Globus pallidus (tissue), 1 donor: ENCODE results near the gene UBAP1.
"Not testable (repeated sequence)": the region's sequence is repeated elsewhere in the genome, so short reads cannot be mapped to it uniquely, and the experiment has no call there.

Source experiments
- DNase-seq: peaks from one replicate; pipeline ENCODE4 v3.0.0-alpha.2; 2015; ENCODE audit warnings: low spot score

UBAP1 gene

DNA sequence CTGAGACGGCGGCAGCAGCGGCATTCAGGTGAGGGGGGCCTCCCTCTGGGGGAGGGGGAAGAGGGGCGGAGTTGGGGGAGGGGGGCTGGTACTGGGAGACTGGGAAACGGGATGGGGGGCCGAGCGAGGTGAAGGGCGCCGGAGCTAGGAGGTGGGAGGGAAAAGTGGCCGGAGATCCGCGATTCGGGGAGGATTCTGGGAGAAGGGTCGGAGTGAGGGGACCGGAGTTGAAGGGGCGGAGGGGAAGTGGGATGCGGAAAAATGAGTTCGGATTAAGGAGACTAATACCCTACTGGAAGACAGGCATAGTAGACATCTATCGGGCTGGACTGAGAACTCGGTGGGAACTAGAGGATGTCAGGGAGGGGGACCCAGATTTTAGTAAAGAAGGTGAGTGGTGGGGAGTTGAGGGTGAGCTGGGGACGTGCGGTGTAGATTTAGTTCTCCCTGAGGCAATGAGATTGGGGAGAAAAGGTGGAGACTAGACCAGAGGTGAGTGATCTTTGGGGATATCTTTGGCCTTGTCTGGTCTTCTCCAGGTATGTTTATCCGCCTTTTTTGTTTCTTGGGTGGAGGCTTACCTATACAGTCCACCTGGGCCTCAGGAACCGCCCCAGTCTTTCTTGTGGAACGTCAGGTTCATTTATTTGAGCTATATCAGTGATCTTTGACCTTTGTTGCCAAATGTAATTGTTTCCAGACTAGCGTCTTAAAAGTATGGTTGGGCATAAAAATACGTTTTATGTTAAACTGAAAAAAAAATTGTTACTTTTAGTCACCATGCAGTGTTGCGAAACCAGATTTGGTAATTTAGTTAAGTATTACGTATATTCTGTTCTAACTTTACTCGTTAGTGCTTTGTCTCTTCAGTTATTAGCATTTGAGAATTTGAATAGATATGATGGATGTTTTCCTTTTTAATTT lies 632 bp downstream of the UBAP1 start:
- DNase-seq = no peak

DNA sequence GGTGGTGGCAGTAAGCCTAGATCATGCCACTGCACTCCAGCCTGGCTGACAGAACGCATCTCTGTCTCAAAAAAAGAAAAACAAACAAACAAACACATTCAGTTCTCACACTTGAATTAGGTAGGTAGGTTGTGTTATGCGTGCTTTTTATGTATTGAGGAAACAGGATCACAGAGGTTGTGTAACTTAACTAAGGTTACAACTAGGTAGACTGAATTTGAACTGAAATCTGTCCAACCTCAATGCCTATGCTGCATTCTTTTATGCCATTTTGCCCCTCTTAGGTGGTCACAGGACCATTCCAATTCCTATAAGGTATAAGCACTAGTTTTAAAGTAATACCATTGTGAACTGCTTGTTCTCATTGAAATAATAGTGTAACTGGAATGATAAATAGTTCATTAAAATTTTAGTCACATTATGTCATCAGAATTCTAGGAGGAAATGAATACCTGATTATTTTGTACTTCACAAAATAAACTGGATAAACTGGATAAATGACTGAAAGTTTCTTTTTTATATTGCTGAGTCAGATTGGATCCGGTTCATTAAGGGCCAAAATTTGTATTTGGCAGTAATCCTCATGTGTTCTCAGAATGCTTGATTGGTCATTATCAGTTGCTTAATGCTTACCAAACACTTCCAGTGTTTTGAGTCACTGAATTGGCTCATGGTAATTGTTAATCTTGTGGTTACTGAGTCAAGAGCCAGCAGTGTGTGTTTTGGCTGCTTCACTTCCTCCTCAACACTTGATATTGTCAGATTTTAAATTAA lies 7.1 kb downstream of the UBAP1 start:
- peak; percentile 43 for DNase-seq

DNA sequence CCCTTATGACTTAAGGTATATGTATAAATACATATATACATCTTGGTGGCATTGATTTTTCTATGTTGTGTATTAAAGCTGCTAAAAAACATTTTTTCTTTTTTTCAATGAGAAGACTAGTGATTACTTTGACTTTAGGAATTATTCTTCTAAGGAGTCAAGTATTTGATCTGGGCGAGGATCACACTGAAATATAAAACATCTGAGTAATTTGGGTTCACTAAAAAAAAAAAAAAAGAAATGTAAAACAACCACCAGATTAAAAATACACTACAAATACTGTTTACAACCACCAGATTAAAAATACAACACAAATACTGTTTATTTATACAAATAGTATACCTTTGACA lies 9.0 kb downstream of the UBAP1 start:
- DNase-seq = no peak

DNA sequence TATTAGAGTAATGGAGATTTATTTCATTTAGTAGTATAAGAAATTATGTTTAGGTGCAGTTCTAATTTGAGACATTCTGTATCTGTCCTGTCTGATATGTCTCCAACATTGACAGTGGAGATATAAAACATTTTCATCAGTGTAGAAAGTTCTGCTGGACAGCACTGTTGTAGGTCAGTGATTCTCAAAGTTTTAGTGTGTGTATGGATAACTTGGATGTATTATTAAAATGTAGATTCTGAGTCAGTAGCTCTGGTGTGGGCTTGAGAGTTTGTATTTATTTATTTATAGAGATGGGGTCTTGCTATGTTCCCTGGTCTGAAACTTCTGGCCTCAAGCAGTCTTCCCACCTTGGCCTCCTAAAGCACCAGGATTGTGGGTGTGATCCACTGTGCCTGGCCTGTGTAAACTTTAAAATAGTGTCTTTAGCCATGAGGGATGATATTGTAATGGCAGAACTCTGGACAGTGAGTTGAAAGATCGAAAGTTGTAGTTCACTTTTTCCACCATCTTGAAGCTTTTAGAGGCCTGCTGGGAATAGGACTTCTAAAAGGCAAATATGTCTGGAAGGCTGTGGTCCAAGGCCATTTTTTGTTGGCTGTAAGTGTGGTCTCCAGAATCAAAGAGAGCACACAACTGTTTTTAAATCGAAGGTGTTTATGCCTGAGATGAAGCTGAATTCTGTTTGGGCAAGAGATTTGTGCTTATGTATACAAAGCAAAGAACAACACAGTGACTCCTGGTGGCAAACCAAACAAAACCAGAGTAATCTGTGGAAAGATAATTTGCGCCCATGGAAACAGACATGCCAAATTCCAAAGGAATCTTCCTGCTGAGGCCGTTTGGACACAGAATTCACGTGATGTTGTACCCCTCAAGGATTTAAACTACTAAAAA lies 12.4 kb downstream of the UBAP1 start:
- DNase-seq = no peak

DNA sequence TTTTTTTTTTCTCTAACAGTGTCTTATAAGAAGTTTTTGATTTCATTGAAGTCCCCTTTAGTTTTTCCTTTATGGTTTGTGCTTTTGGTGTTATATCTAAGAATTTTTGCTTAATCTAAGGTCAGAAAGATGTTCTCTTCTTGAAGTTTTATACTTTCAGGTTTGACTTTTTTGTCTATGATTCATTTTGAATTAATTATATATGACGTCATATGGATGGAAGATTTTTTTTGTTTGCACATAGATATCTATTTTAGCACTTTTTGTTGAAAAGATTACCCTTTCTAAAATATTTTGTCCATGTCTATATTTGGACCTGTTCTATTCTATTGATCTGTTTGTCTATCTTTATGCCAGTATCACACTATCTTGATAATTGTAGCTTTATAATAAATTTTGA lies 16.3 kb downstream of the UBAP1 start:
- DNase-seq = no peak

DNA sequence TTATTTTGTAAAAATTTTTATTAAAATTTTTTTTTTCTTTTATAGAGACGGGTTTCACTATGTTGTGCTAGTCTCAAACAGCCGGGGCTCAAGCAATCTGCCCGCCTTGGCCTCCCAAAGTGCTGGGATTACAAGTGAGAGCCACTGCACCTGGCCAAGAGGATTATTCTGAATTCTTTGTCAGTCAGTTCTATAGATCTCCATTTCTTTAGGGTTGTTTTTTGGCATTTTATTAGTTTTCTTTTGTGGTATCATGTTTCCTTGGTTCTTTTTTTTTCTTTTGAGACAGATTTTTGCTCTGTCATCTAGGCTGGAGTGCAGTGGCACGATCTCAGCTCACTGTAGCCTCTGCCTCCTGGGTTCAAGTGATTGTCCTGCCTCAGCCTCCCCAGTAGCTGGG lies 18.4 kb downstream of the UBAP1 start:
- DNase-seq = not testable (repeated sequence)

DNA sequence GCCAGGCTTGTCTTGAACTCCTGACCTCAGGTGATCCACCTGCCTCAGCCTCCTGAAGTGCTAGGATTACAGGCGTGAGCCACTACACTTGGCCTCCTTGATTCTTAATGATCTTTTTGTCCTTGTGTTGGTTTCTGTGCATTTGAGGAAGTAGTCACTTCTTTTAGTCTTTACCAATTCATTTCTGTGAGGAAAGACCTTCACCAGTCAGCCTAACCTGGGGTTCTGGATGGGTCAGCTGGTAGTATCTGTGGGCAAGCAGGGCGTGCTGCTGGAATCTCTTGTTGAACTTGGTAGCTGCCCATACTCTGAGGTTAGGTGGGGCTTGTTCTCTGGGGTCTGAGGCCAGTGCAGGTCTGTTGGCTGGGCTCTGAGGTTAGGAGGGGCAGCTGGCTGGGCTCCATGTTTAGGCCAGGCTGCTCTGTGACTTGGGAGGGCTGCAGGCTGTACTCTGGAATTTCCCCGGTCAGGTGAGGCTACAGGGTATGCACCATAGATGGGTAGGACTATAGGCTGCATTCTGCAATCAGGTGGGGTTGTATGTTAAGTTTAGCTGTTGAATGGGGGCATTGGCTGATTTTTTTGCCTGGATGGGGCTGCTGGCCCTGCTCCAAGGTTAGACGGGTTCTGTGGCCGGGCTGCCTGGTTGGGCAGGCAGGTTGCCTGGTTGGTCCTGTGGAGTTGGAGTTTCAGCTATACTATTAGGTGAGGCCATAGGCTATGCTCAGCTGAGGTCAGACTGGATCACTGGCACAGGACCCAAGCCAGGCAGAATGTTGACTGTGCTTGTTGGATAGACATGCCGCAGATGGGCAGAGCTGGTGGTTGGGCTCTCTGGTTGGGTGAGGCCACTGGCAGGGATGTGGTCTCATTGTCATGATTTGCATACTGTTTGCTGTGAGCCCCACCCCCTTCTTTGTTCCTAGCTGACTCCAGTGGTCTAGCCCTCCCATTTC lies 19.2 kb downstream of the UBAP1 start:
- no peak for DNase-seq

DNA sequence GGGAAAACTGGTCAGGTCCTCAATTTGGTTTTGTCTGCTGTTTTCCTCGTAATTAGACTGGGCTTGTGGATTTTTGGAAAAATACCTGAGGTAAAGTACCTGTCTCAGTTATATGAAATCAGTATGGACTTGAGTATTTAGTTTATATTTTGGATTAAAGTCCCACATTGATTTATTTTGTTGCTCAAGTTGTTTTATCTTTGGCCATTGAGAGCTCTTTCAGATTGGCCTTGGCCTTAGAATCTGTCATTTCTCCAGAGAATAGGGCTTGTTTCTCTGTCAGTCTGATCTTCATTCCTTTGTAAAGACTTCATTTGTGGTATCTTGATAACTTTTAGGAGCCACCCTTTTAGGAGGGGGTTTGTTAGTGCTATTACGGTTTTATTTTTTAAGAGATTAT lies 21.2 kb downstream of the UBAP1 start:
- DNase-seq = no peak

DNA sequence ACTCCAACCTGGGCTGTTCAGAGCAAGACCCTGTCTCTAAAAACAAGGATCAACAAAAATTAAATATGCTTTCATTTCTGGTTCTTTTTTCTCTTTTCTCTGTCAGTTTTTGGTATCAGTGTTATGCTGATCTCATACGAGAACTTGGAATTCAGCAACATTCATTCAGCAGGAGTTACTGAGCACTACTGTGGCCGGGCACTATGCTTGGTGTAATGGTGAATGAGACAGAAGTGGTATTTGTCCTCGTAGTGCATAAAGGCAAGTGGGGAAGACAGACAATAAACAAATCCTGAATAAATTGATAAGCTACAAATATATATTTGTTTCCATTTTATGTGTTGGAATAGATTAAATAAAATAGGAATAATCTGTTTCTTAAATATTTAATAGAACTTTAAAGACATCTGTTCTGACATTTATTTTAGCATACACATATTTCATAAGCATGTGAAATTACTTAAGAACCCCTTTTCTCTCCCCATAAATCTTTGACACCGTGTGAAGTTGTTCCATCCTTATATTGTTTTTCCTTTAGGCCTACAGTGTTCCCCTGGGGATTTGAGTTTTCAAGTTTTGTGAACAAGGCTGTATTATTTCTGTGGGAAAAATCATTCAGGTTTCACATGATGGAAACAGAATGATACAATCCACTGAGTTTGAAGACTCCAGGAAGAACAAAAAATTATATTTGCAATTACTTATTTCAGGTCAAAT lies 24.6 kb downstream of the UBAP1 start:
- peak; percentile 49 for DNase-seq

DNA sequence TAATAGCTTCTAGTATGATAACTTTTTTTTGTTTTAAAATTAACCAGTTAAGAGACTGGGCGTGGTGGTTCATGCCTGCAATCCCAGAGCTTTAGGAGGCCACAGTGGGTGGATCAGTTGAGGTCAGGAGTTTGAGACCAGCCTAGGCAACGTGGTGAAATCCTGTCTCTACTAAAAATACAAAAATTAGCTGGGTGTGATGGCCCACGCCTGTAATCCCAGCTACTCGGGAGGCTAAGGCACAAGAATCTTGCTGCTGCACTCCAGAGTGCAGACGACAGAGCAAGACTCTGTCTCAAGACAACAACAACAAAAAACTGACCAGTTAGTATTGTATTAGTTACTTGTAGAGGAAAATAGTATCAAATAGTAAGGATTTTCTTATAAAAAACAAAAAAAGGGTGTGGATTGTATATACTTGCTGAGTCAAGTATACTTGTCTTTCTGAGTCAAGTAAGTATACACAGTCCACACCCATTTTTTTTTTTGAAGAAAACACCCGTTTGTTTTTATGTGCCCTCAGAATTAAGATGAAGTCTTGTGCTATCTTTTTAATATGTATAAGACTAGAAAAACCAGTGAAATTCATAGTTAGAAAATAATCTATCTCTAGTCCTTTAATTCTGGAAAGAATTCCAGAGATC lies 25.3 kb downstream of the UBAP1 start:
- no peak for DNase-seq

DNA sequence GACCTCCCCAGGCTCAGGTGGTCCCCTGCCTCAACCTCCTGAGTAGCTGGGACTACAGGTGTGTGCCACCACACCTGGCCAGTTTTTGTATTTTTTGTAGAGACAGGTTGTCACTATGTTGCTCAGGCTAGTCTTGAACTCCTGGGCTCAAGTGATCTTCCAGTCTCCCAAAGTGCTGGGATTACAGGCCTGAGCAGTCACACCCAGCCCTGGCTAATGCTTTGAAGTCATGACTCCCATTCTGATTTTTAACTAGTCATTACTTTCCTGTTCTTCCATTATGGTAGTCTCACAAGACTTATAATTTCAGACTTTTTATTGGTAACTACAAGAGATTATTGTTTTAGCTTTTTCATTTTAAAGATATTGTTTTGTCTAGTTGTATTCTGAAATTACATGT lies 26.3 kb downstream of the UBAP1 start:
- no peak for DNase-seq

DNA sequence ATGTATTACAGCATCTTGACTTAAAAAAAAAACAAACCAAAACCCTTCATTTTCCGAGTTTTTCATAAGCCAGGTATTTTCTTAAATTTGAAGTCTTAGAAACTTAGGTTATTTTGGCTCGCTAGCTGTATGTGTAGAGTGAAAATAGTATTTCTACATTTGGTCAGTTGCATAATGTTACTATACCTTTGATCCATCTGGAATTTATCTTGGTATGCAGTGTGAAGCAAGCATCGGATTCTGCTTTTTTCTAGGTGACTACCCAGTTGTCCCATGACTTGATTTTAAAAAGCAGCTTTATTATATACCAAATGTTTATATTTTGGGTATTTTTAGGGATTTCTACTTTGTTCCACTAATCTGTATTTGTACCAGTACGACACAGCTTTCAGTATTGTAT lies 27.7 kb downstream of the UBAP1 start:
- no peak for DNase-seq

DNA sequence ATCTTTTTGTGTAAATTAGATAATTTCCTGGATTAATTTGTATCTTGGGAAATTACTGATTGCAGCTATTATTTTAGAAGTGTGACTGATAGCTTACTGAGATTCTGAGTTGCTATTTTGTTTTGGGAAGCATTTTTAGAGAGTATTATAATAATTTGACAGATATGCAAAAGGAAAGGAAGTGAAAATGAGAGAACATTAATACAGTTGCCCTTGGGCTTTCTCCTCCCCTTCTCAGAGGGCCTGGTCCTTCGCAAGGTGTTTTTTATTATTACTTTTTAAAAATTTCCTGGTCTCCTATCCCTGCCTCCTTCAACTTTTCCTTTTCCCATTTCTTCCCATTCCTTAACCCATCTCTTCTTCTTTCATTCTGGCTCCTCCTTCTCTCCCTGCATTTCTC lies 32.6 kb downstream of the UBAP1 start:
- DNase-seq = no peak

DNA sequence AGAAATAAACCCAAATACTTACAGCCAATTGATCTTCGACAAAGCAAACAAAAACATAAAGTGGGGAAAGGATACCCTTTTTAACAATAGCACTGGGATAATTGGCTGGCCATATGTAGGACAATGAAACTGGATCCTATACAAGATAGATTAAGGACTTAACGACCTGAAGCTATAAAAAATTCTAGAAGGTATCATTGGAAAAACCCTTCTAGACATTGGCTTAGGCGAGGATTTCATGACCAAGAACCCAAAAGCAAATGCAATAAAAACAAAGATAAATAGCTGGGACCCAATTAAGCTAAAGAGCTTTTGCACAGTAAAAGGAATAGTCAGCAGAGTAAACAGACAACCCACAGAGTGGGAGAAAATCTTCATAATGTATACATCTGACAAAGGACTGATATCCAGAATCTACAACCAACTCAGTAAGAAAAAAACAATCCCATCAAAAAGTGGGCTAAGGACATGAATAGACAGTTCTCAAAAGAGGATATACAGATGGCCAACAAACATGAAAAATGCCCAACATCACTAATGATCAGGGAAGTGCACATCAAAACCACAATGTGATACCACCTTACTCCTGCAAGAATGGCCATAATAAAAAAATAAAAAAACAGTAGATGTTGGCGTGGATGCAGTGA lies 35.6 kb downstream of the UBAP1 start:
- not testable (repeated sequence) for DNase-seq

DNA sequence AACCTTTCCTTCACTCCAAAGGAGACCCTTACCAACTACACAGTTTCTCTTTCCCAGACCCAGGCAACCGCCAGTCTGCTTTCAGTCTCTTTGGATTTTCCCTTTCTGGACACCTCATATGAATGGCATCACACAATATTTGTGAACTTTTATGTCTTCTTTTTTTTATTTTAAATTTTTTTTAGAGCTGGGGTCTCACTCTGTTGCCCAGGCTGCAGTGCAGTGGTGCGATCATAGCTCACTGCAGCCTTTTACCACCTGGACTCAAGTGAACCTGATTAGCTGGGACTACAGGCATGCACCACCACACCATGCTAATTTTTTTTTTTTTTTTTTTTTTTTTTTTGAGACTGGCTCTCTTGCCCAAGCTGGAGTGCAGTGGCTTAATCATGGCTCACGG lies 37.5 kb downstream of the UBAP1 start:
- DNase-seq = no peak

DNA sequence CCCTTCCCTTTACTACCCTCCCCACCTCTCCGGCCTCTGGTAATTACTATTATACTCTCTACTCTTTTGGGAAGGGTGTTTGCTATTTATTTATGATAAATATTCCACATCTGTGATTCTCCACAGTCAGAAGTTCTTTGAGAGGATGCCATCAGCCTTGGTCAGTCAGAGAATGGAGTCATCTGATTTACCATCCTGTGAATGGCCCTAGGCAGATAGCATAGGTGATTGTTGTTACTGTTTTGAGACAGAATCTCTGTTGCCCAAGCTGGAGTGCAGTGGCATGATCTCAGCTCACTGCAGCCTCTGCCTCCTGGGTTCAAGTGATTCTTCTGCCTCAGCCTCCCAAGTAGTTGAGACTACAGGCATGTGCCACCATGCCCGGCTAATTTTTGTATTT lies 38.2 kb downstream of the UBAP1 start:
- DNase-seq = not testable (repeated sequence)

DNA sequence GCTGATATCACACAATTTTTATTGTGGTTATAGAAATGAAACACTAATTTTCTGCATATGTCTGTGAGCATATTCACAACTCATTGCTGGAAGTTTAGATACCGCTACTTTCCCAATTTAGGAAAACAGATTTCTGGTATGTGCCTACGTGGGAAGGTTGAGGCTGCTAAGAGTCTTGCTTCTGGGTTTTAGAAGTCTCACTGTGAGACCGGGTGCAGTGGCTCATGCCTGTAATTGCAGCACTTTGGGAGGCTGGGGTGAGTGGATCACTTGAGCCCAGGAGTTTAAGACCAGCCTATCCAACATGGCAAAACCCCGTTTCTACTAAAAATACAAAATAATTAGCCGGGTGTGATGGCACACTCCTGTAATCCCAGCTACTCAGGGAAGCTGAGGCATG lies 39.6 kb downstream of the UBAP1 start:
- DNase-seq = no peak

DNA sequence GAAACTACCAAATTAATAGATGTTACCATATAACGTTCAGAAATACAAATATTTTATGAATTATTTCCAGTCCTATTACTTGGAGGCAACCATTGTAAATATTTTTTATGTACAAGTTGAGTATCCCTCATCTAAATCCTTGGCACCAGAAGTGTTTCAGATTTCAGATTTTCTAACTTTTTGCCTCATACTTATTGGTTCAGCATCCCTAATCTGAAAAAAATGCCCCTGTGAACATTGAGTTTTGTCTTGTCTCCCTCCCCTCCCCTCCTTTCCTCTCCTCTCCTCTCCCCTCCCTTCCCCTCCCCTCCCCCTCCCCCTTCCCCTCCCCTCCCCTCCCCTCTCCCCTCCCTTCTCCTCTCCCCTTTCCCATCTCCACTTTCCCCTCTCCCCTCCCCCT lies 40.6 kb downstream of the UBAP1 start:
- no peak for DNase-seq

DNA sequence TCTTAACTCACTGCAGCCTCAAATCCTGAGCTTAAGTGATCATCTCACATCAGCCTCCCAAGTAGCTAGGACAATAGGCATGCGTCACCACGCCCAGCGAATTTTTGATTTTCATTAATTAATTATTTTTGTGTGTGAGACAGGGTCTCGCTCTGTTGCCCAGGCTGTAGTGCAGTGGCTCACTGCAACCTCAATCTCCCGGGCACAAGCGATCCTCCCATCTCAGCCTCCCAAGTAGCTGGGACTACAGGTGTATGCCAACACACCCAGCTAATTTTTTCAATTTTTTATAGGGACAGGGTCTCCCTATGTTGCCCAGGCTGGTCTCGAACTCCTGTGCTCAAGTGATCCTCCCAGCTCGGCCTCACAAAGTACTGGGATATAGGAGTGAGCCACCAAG lies 41.4 kb downstream of the UBAP1 start:
- DNase-seq = no peak

DNA sequence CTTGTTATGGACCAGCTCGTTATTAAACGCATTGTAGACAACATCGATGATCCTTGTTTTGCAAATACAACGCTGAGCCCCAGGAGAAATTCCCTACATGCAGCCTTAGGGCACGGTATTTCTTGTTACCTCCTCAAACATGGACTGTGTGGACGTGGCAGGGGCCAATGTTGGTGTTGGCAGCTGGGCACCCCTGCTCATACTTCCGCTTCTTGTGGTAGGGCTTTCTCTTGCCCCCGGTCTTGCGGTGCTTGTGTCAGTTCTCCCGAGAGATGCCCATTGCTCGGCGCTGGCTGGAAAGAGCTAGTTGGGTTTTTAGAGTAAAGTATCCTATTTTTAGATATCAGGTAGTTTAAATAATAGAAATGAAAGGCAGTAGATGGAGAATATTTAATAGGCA lies 45.5 kb downstream of the UBAP1 start:
- DNase-seq = no peak
